ENCODE measurements around the gene CSF1.

The CSF1 gene

GRCh38 chr1:109882288-109883245, 28.1 kb upstream of the CSF1 start:
- DNase-seq, result no peak

- DNase-seq, result no peak
These were observed 27.2 kb upstream of the CSF1 start for GRCh38 chr1:109883248-109883955.

- DNase-seq, result no peak
These were observed 26.3 kb upstream of the CSF1 start for GRCh38 chr1:109884242-109884891.

- DNase-seq, result no peak
These were observed 25.1 kb upstream of the CSF1 start for GRCh38 chr1:109885589-109885988.

GRCh38 chr1:109886827-109887226, 23.8 kb upstream of the CSF1 start:
- DNase-seq, result no peak

- DNase-seq, result no peak
These were observed 23.4 kb upstream of the CSF1 start for GRCh38 chr1:109887271-109887670.

- DNase-seq, result no peak
These were observed 22.8 kb upstream of the CSF1 start for GRCh38 chr1:109887884-109888283.

GRCh38 chr1:109889094-109889493, 21.6 kb upstream of the CSF1 start:
- no peak for DNase-seq

GRCh38 chr1:109890115-109890953, 20.3 kb upstream of the CSF1 start:
- no peak for DNase-seq

- no peak for DNase-seq
These were observed 18.7 kb upstream of the CSF1 start for GRCh38 chr1:109891930-109892329.

GRCh38 chr1:109892561-109893368, 17.9 kb upstream of the CSF1 start:
- no peak for DNase-seq

GRCh38 chr1:109893532-109894171, 17.0 kb upstream of the CSF1 start:
- DNase-seq, result no peak

- DNase-seq, result no peak
These were observed 15.6 kb upstream of the CSF1 start for GRCh38 chr1:109894823-109895719.

GRCh38 chr1:109895720-109896504, 14.7 kb upstream of the CSF1 start:
- no peak for DNase-seq

- DNase-seq, result no peak
These were observed 14.0 kb upstream of the CSF1 start for GRCh38 chr1:109896681-109897080.

- DNase-seq, result no peak
These were observed 13.2 kb upstream of the CSF1 start for GRCh38 chr1:109897259-109897955.

- DNase-seq, result no peak
These were observed 11.8 kb upstream of the CSF1 start for GRCh38 chr1:109898842-109899241.

GRCh38 chr1:109901141-109901523, 9.5 kb upstream of the CSF1 start:
- no peak for DNase-seq
